ENCODE results near the gene IFIT5. TPM values are rescaled to one million over a fixed set of nuclear protein-coding genes. Genes with fewer than 3 reads are reported as not detected.

The IFIT5 gene
- total RNA-seq, 1 donor from 2014 or later, result 5.1 TPM

DNA sequence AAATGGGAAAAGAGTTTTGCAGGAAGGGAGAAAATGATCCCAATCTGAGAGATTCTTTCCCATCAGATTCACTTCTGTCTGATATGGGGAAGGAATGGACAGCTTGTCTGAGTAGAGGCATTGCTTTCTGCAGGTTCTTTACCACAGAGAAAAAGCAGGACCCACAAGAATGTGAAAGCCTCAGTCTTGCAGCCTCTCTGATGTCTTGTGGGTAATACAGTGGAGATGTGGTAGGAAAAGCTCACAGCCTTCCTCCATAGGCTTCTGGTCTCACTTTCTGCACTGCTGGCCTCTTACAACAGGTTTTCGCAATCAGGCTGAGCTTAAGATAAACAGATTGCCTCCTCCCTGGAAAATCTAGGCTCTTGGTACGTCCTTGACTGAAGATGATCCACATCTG lies 21.4 kb upstream of the IFIT5 start:
- no peaks in the 10 kb centered on the region for H3K4me1 Mint-ChIP-seq (ENCODE audit: low read depth, unreplicated experiment)
- H3K9me3 Mint-ChIP-seq (ENCODE audit: unreplicated experiment), result no peaks in the 10 kb centered on the region
- DNase-seq, result no peak
- TF ChIP-seq, protein P1, sequence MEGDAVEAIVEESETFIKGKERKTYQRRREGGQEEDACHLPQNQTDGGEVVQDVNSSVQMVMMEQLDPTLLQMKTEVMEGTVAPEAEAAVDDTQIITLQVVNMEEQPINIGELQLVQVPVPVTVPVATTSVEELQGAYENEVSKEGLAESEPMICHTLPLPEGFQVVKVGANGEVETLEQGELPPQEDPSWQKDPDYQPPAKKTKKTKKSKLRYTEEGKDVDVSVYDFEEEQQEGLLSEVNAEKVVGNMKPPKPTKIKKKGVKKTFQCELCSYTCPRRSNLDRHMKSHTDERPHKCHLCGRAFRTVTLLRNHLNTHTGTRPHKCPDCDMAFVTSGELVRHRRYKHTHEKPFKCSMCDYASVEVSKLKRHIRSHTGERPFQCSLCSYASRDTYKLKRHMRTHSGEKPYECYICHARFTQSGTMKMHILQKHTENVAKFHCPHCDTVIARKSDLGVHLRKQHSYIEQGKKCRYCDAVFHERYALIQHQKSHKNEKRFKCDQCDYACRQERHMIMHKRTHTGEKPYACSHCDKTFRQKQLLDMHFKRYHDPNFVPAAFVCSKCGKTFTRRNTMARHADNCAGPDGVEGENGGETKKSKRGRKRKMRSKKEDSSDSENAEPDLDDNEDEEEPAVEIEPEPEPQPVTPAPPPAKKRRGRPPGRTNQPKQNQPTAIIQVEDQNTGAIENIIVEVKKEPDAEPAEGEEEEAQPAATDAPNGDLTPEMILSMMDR (IDR thresholded peaks at IDR 0.05; ENCODE audit: partially characterized antibody, unreplicated experiment), result no peak
- H3K36me3 Mint-ChIP-seq (ENCODE audit: unreplicated experiment), result no peaks in the 10 kb centered on the region
- no peak overlapping the region for H3K4me3 Mint-ChIP-seq (ENCODE audit: unreplicated experiment)
- H3K27ac Mint-ChIP-seq (ENCODE audit: unreplicated experiment), result no peak overlapping the region
- H3K27me3 Mint-ChIP-seq (ENCODE audit: unreplicated experiment), result no peaks in the 10 kb centered on the region

DNA sequence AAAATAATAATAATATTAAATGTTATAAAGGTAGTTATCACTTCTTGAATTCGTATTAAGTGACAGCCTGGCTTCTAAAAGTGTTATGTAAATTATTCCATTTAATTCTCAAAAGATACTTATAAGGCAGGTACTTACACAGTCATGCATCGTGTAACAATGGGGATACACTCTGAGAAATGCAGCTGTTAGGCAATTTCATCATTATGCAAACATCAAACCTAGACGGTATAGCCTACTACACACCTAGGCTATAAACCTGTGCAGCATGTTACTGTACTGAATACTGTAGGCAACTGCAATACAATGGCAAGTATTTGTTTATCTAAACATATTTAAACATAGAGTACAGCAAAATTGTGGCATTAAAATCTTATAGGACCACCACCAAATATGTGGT lies 20.5 kb upstream of the IFIT5 start:
- H3K4me3 Mint-ChIP-seq (ENCODE audit: unreplicated experiment), result no peak overlapping the region
- no peak overlapping the region for H3K27ac Mint-ChIP-seq (ENCODE audit: unreplicated experiment)
- H3K4me1 Mint-ChIP-seq (ENCODE audit: low read depth, unreplicated experiment), result no peaks in the 10 kb centered on the region
- no peak for DNase-seq
- TF ChIP-seq, protein P1 (IDR thresholded peaks at IDR 0.05; ENCODE audit: partially characterized antibody, unreplicated experiment), result no peak
- no peaks in the 10 kb centered on the region for H3K9me3 Mint-ChIP-seq (ENCODE audit: unreplicated experiment)
- no peaks in the 10 kb centered on the region for H3K27me3 Mint-ChIP-seq (ENCODE audit: unreplicated experiment)
- H3K36me3 Mint-ChIP-seq (ENCODE audit: unreplicated experiment), result no peaks in the 10 kb centered on the region

DNA sequence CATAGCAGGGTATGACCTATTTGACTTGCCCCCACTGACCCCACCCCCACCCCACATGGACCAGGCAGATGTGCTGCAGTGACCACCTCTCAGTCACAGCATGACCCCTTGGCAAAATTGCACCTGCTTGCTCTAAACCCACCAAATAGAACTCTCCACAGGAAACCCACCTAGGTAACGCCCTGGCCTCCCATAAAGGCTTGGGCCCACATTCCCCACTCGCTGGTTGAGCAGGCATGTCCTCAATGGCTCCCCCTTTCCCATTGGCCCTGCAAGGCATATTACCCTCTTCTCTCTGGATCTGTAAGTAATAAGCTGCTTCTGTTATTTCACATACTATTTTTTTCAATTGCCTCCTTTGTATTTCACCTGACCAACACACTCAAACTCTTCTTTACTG lies 19.2 kb upstream of the IFIT5 start:
- no peaks in the 10 kb centered on the region for H3K4me1 Mint-ChIP-seq (ENCODE audit: low read depth, unreplicated experiment)

DNA sequence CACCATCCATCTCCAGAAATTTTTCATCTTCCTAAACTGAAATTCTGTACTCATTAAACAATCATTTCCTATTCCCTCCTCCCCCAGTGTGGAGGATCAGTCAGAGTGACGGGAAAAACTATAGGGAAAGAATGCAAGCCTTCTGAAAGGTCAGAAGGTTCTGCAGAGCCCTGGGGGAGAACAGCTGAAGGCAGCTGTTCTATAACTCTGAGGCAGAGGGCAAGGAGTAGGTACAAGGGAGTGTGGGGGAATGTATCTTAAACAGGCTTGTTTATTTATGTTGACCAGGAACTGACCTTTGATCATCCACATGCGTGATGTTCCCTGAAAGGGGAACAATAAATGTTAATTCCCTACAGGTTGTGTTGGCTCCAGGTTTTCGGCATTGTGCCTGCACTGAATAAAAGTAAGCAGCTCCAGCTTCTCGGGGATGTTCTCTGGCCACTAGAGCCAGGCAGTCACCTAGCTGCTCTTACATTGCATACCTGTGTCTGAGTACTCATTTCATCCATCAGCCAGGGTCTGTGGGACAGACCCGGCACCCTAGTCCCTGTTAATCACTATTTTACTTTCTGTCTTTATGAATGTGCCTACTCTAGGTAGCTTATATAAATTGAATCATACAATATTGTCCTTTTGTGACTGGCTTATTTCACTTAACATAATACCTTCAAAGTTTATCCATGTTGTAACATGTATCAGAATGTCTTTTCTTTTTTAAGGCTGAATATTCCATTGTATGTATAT lies 16.2 kb upstream of the IFIT5 start:
- no peaks in the 10 kb centered on the region for H3K9me3 Mint-ChIP-seq (ENCODE audit: unreplicated experiment)
- TF ChIP-seq, protein P1 (IDR thresholded peaks at IDR 0.05; ENCODE audit: partially characterized antibody, unreplicated experiment), result no peak
- H3K27me3 Mint-ChIP-seq (ENCODE audit: unreplicated experiment), result no peaks in the 10 kb centered on the region
- no peak overlapping the region for H3K4me3 Mint-ChIP-seq (ENCODE audit: unreplicated experiment)
- no peak overlapping the region for H3K27ac Mint-ChIP-seq (ENCODE audit: unreplicated experiment)
- no peaks in the 10 kb centered on the region for H3K36me3 Mint-ChIP-seq (ENCODE audit: unreplicated experiment)
- no peaks in the 10 kb centered on the region for H3K4me1 Mint-ChIP-seq (ENCODE audit: low read depth, unreplicated experiment)
- DNase-seq, result no peak

More for the DNA sequence above, 19.2 kb upstream of the IFIT5 start:
- Mint-ChIP-seq H3K27ac (ENCODE audit: unreplicated experiment) (no peak overlapping the region), H3K36me3 (ENCODE audit: unreplicated experiment) (no peaks in the 10 kb centered on the region), H3K9me3 (ENCODE audit: unreplicated experiment) (no peaks in the 10 kb centered on the region), H3K4me3 (ENCODE audit: unreplicated experiment) (no peak overlapping the region), H3K27me3 (ENCODE audit: unreplicated experiment) (no peaks in the 10 kb centered on the region)
- DNase-seq, result no peak
- TF ChIP-seq, protein P1 (IDR thresholded peaks at IDR 0.05; ENCODE audit: partially characterized antibody, unreplicated experiment), result no peak

DNA sequence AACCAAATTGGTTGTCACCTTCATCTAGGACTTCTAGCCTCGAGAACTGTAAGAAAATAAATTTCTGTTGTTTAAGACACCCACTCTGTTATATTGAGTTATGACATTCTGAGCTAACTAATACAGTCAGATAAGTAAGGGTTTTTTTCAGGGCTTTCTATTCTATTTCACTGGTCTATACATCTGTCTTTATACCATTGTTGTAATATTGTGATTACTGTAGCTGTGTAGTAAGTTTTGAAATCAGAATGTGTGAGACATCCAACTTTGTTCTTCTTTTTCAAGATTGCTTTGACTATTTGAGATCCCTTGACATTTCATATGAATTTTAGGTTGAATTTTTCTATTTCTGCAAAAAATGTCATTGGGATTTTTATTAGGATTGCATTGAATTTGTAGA lies 14.4 kb upstream of the IFIT5 start:
- TF ChIP-seq, protein P1 (IDR thresholded peaks at IDR 0.05; ENCODE audit: partially characterized antibody, unreplicated experiment), result no peak
- no peaks in the 10 kb centered on the region for H3K36me3 Mint-ChIP-seq (ENCODE audit: unreplicated experiment)
- no peak for DNase-seq
- peaks cover 3% of the 10 kb centered on the region for H3K9me3 Mint-ChIP-seq (ENCODE audit: unreplicated experiment)
- H3K4me1 Mint-ChIP-seq (ENCODE audit: low read depth, unreplicated experiment), result no peaks in the 10 kb centered on the region
- H3K27me3 Mint-ChIP-seq (ENCODE audit: unreplicated experiment), result peaks cover 2% of the 10 kb centered on the region
- H3K4me3 Mint-ChIP-seq (ENCODE audit: unreplicated experiment), result no peak overlapping the region
- H3K27ac Mint-ChIP-seq (ENCODE audit: unreplicated experiment), result no peak overlapping the region

Data from glutamatergic neuron (in vitro differentiated cells).